ENCODE results near the gene CATSPERB. TPM values are rescaled to one million over a fixed set of nuclear protein-coding genes. Genes with fewer than 3 reads are reported as not detected.
"Not testable (repeated sequence)": the region's sequence is repeated elsewhere in the genome, so short reads cannot be mapped to it uniquely, and the experiment has no call there.

Gene CATSPERB
- total RNA-seq, 1 experiment from 2014 or later = not detected

- no peak for DNase-seq (ENCODE audit: low spot score)
- in situ Hi-C loops (cut with HindIII; ENCODE audit: low sequenced_read_pairs) = no loop called here
These were observed 186.7 kb downstream of the CATSPERB start for GRCh38 chr14:91545204-91545603.

- in situ Hi-C loops (cut with HindIII; ENCODE audit: low sequenced_read_pairs) = no loop called here
- no peak for DNase-seq (ENCODE audit: low spot score)
These were observed 195.6 kb downstream of the CATSPERB start for GRCh38 chr14:91536327-91536726.

- in situ Hi-C loops (cut with HindIII; ENCODE audit: low sequenced_read_pairs); DNase-seq (ENCODE audit: low spot score): not testable (repeated sequence)
These were observed 197.8 kb downstream of the CATSPERB start for GRCh38 chr14:91534059-91534458.

- in situ Hi-C loops (cut with HindIII; ENCODE audit: low sequenced_read_pairs) = no loop called here
- DNase-seq (ENCODE audit: low spot score) = no peak
These were observed 198.3 kb downstream of the CATSPERB start for GRCh38 chr14:91533623-91534022.

Other genes starting within 250 kb of the CATSPERB start
- gene PPP4R3A, start 221.8 kb downstream of the CATSPERB start, total RNA-seq (2014; rRNA removed; shearing (Covaris generic)) = 56.2 and 66.8 TPM in 2 replicates
- not detected in 2 replicates for gene TC2N, start 135.4 kb upstream of the CATSPERB start, total RNA-seq (2014; rRNA removed; shearing (Covaris generic))
- gene FBLN5, start 215.6 kb upstream of the CATSPERB start, total RNA-seq (2014; rRNA removed; shearing (Covaris generic)) = 1.3 TPM in 1 of 2 replicates, not detected in the other